ENCODE results near the gene SPIRE2. TPM values are rescaled to one million over a fixed set of nuclear protein-coding genes. Genes with fewer than 3 reads are reported as not detected.
A peak's percentile ranks its signal among the peaks of the same experiment; 100 is the strongest.

The SPIRE2 gene
- total and polyA plus RNA-seq, 2 of the 13 experiments (the other 11 are each of a cell fraction or from before 2014, with no cell fraction given) = 13.3 to 37.5 TPM

DNA sequence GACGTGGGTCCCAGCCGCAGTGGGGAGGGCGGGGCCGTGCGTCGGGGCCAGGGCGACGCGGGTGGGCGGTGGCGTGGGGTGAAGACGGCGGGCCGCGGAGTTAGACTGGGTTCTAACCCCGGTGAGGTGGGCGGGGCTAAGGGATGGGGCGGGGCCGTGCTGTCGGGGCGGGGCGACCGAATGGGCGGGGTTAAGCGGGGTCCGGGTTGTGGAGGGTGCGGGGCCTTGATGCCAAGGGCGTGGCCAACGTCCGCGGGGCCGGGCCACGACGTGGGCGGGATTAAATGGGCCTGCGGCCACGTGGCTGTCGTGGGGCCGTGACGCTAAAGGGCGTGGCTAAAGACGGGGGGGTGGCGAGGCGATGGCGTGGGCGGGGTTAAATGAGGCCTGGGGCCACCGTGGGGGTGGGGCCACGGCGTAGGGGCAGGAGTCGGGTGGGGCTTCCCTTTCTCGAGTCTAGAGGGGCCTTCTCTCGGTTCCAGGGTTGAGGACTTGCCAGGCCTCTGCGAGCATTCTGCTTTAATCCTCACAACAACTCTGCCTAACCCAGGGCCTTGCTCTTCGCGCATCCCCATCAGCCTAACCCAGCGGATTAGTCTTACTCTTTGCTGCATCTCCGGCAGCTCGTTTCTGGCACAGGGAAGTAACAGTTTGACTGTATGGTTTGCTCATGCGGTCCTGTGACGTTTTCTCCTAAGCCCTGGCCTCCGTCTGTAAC, 45.9 kb downstream of the SPIRE2 start:
- peak; percentile 89 for DNase-seq (ENCODE audit: low spot score)
- Histone ChIP-seq H4K20me1 (ENCODE audit: insufficient read depth, low read length) (peaks cover 20% of the 10 kb centered on the region), H3K4me2 (ENCODE audit: low read depth, low read length) (peak overlapping the region; percentile 99), H3K9ac (ENCODE audit: insufficient read depth, low read depth, low read length) (peak overlapping the region; percentile 100), H3K4me3 (replicated peaks in 1 of 3; ENCODE audit: insufficient read depth in 1 of 3, low read depth in 2 of 3, low read length in 3 of 3) (peak overlapping the region; percentile 84 to 99 (median 98)), H2AFZ (ENCODE audit: low read length) (no peak overlapping the region), H3K4me1 (ENCODE audit: insufficient read depth, low read length) (peaks cover 34% of the 10 kb centered on the region), H3K36me3 (replicated peaks in 1 of 2; ENCODE audit: control insufficient read depth in 1 of 2, insufficient read depth in 2 of 2, low read length in 2 of 2) (peaks cover 11 to 18% of the 10 kb centered on the region in 2 experiments), H3K27me3 (ENCODE audit: control insufficient read depth in 1 of 2, insufficient read depth in 2 of 2, low read length in 2 of 2) (no peaks in the 10 kb centered on the region), H3K9me3 (ENCODE audit: low read length) (no peaks in the 10 kb centered on the region), H3K27ac (ENCODE audit: extremely low read length, insufficient read depth, low read length) (peak overlapping the region; percentile 100), H3K79me2 (ENCODE audit: insufficient read depth, low read length) (peaks cover 44% of the 10 kb centered on the region)
- FAIRE-seq = peak; percentile 72
- CTCF ChIA-PET (ENCODE audit: low intra/inter-chr PET ratio, low total read pairs) = no interaction called here
- in situ Hi-C loops (cut with HindIII; ENCODE audit: extremely low pct_ligation_motif_present, low pct_unique_long_range_greater_than_20kb) = no loop called here
- POLR2A ChIA-PET = interaction anchor here (0.6 to 4.5 kb wide), 24 partner anchors 13 to 174 kb away, joined by 3 to 77 read pairs (median 10); partner anchors contain the start of genes DEF8, FANCA, MC1R and SPATA2L
- WGBS (ENCODE audit: low lambda C conversion rate) = 6% methylated on average over 59 of the region's 61 CpGs
- no TSS peak for BruUV-seq (replicated peaks)
- peak; percentile 61 for ATAC-seq
- intact Hi-C loops (cut with micrococcal nuclease; ENCODE audit: unreplicated experiment) = loop anchor here (2.0 to 5.0 kb wide), 3 partner anchors 37 to 57 kb away; partner anchors contain the start of genes FANCA and MC1R
- TF ChIP-seq PHF8 (CRISPR knock-in tag; IDR thresholded peaks at IDR 0.05) = no peak
- no peak; the same call in 1 of the 2 replicates for TF ChIP-seq ZNF460 (CRISPR knock-in tag; IDR thresholded peaks at IDR 0.05; ENCODE audit: borderline replicate concordance)
- TF ChIP-seq, protein P1, sequence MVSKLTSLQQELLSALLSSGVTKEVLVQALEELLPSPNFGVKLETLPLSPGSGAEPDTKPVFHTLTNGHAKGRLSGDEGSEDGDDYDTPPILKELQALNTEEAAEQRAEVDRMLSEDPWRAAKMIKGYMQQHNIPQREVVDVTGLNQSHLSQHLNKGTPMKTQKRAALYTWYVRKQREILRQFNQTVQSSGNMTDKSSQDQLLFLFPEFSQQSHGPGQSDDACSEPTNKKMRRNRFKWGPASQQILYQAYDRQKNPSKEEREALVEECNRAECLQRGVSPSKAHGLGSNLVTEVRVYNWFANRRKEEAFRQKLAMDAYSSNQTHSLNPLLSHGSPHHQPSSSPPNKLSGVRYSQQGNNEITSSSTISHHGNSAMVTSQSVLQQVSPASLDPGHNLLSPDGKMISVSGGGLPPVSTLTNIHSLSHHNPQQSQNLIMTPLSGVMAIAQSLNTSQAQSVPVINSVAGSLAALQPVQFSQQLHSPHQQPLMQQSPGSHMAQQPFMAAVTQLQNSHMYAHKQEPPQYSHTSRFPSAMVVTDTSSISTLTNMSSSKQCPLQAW (CRISPR knock-in tag; IDR thresholded peaks at IDR 0.05) = no peak; the same call in none of the 2 replicates
- TF ChIP-seq, protein P2, sequence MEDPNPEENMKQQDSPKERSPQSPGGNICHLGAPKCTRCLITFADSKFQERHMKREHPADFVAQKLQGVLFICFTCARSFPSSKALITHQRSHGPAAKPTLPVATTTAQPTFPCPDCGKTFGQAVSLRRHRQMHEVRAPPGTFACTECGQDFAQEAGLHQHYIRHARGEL (CRISPR knock-in tag; IDR thresholded peaks at IDR 0.05) = no peak
- no peak for TF ChIP-seq NKX3-1 (CRISPR knock-in tag; IDR thresholded peaks at IDR 0.05)
- no peak for TF ChIP-seq ZNF670 (CRISPR knock-in tag; IDR thresholded peaks at IDR 0.05; ENCODE audit: borderline replicate concordance)
- no peak for TF ChIP-seq ZNF563 (CRISPR knock-in tag; IDR thresholded peaks at IDR 0.05)
- TF ChIP-seq, protein P3, sequence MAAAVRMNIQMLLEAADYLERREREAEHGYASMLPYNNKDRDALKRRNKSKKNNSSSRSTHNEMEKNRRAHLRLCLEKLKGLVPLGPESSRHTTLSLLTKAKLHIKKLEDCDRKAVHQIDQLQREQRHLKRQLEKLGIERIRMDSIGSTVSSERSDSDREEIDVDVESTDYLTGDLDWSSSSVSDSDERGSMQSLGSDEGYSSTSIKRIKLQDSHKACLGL (CRISPR knock-in tag; IDR thresholded peaks at IDR 0.05) = no peak
- no peak for TF ChIP-seq ZNF33A (CRISPR knock-in tag; IDR thresholded peaks at IDR 0.05; ENCODE audit: borderline replicate concordance)
- TF ChIP-seq, protein P4, sequence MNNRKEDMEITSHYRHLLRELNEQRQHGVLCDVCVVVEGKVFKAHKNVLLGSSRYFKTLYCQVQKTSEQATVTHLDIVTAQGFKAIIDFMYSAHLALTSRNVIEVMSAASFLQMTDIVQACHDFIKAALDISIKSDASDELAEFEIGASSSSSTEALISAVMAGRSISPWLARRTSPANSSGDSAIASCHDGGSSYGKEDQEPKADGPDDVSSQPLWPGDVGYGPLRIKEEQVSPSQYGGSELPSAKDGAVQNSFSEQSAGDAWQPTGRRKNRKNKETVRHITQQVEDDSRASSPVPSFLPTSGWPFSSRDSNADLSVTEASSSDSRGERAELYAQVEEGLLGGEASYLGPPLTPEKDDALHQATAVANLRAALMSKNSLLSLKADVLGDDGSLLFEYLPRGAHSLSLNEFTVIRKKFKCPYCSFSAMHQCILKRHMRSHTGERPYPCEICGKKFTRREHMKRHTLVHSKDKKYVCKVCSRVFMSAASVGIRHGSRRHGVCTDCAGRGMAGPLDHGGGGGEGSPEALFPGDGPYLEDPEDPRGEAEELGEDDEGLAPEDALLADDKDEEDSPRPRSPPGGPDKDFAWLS (CRISPR knock-in tag; IDR thresholded peaks at IDR 0.05; ENCODE audit: borderline replicate concordance) = no peak
- no peak for TF ChIP-seq ZNF644 (CRISPR knock-in tag; IDR thresholded peaks at IDR 0.05; ENCODE audit: low read depth)
- TF ChIP-seq KLF16 (CRISPR knock-in tag; IDR thresholded peaks at IDR 0.05) = no peak; a peak in 1 of 4 replicates
- TF ChIP-seq SUZ12 (IDR thresholded peaks at IDR 0.05; ENCODE audit: low read depth, low read length) = no peak
- TF ChIP-seq ZNF234 (CRISPR knock-in tag; conservative IDR thresholded peaks at IDR 0.05) = no peak
- TF ChIP-seq ZNF598 (CRISPR knock-in tag; IDR thresholded peaks at IDR 0.05; ENCODE audit: borderline replicate concordance) = peak; percentile 24; the same call in 1 of the 2 replicates
- TF ChIP-seq MIXL1 (CRISPR knock-in tag; IDR thresholded peaks at IDR 0.05) = no peak
- no peak for TF ChIP-seq ZNF17 (CRISPR knock-in tag; IDR thresholded peaks at IDR 0.05)
- TF ChIP-seq ZBTB3 (CRISPR knock-in tag; IDR thresholded peaks at IDR 0.05; ENCODE audit: borderline replicate concordance, low read depth) = no peak
- TF ChIP-seq MBD4 (IDR thresholded peaks at IDR 0.05; ENCODE audit: borderline replicate concordance, low read length) = no peak
- TF ChIP-seq REXO4 (CRISPR knock-in tag; IDR thresholded peaks at IDR 0.05; ENCODE audit: borderline replicate concordance) = no peak
- no peak for TF ChIP-seq ZSCAN30 (CRISPR knock-in tag; IDR thresholded peaks at IDR 0.05)

Measured in HepG2 (cell line).